HCT116 (cell line): ENCODE results near the gene YBX3. TPM values are rescaled to one million over a fixed set of nuclear protein-coding genes. Genes with fewer than 3 reads are reported as not detected.

ENCODE experiments used
- ATAC-seq: fragments of 200-7000 bp; cut with Tn5 transposase; 2 replicates; pipeline ENCODE4 v1.9.1; 2020; ENCODE audit warnings: mild to moderate bottlenecking, moderate library complexity
- BruUV-seq: library from RNA; stranded (reverse); fragments of 400-500 nt; replicated peaks from 2 replicates; lab custom pipeline; 2021; lab: Mats Ljungman, UMichigan
- CTCF ChIA-PET: fragments of 300-600 bp; sonication (Branson Sonifier 250); formaldehyde crosslinking; loops from one replicate; lab custom pipeline; 2021; ENCODE audit warnings: antibody characterized with exemption; lab: Charles Lee
- POLR2A ChIA-PET: fragments of 300-600, 350-600 bp; sonication (Branson Sonifier 250); formaldehyde crosslinking; loops from one replicate; lab custom pipeline; 2021; ENCODE audit warnings: antibody characterized with exemption; lab: Charles Lee
- RAD21 ChIA-PET, 2 experiments: fragments of 300-600 bp; sonication (Branson Sonifier 250); formaldehyde crosslinking; loops; one replicate each; lab custom pipeline; 2023; ENCODE audit warnings: low total read pairs in 2 of 2; ENCODE audit not compliant: uncharacterized antibody in 2 of 2, unreplicated experiment in 2 of 2, low non-redundant PET in 1 of 2; lab: Charles Lee
- DNase-seq: peaks from one replicate; pipeline ENCODE4 v3.0.0-alpha.2; 2010; ENCODE audit warnings: low read depth, low spot score
- H2AFZ ChIP-seq: fragments of 200-600 bp; shearing (Covaris generic), sonication (generic); 2 replicates; pipeline ENCODE4 v1.6.1; 2017; ENCODE audit warnings: low read depth, mixed run types, mixed read lengths, antibody characterized with exemption, low read length; ENCODE audit not compliant: poor library complexity, severe bottlenecking
- H3K27ac ChIP-seq: 2 replicates; pipeline ENCODE4 v1.5.1; 2012; ENCODE audit warnings: low read depth, low read length
- H3K27me3 ChIP-seq: fragments of 200-600 bp; sonication (generic); 2 replicates; pipeline ENCODE4 v1.6.1; 2016; ENCODE audit warnings: mixed run types, low read length, mixed read lengths; ENCODE audit not compliant: insufficient read depth
- H3K36me3 ChIP-seq, 2 experiments: fragments of 200-500 bp in 1 of 2; fragments of 200-600 bp in 1 of 2; sonication (Bioruptor generic) in 1 of 2; sonication (generic) in 1 of 2; 2 replicates each; pipeline versions ENCODE4 v1.5.1 to v1.6.1; 2014 to 2016; ENCODE audit warnings: low read length in 2 of 2, inconsistent platforms in 1 of 2, mixed read lengths in 1 of 2, mixed run types in 1 of 2; ENCODE audit not compliant: insufficient read depth in 2 of 2, control insufficient read depth in 1 of 2
- H3K4me1 ChIP-seq, 2 experiments: fragments of 200-600 bp in 1 of 2; sonication (generic) in 1 of 2; 2 replicates each; pipeline versions ENCODE4 v1.5.1 to v1.6.1; 2012 to 2017; ENCODE audit warnings: low read length in 2 of 2, inconsistent platforms in 1 of 2, mild to moderate bottlenecking in 1 of 2, mixed read lengths in 1 of 2, mixed run types in 1 of 2, moderate library complexity in 1 of 2; ENCODE audit not compliant: insufficient read depth in 2 of 2, control insufficient read depth in 1 of 2
- H3K4me2 ChIP-seq: fragments of 200-600 bp; sonication (generic); 2 replicates; pipeline ENCODE4 v1.6.1; 2017; ENCODE audit warnings: mixed run types, low read length, mixed read lengths
- H3K4me3 ChIP-seq, 2 experiments: fragments of 200-600 bp in 1 of 2; sonication (generic) in 1 of 2; replicated peaks in 1 of 2; 2 replicates each; pipeline ENCODE4 v1.5.1; 2011 to 2016; ENCODE audit warnings: low read length in 2 of 2, control low read depth in 1 of 2, low read depth in 1 of 2, mild to moderate bottlenecking in 1 of 2, mixed read lengths in 1 of 2, mixed run types in 1 of 2
- H3K79me2 ChIP-seq: fragments of 200-600 bp; sonication (generic); 2 replicates; pipeline ENCODE4 v1.6.1; 2017; ENCODE audit warnings: mild to moderate bottlenecking, mixed run types, low read length, moderate library complexity, mixed read lengths; ENCODE audit not compliant: insufficient read depth
- H3K9ac ChIP-seq: fragments of 200-600 bp; sonication (generic); 2 replicates; pipeline ENCODE4 v1.6.1; 2016; ENCODE audit warnings: low read length, mixed read lengths
- H3K9me2 ChIP-seq: fragments of 200-600 bp; sonication (generic), shearing (Covaris generic); 2 replicates; pipeline ENCODE4 v1.6.1; 2017; ENCODE audit warnings: mixed run types, mild to moderate bottlenecking, moderate library complexity; ENCODE audit not compliant: insufficient read depth
- H3K9me3 ChIP-seq, 2 experiments: fragments of 200-500 bp in 1 of 2; fragments of 200-600 bp in 1 of 2; sonication (Bioruptor generic) in 1 of 2; sonication (generic) in 1 of 2; 2 replicates each; pipeline ENCODE4 v1.6.1; 2014 to 2017; ENCODE audit warnings: low read length in 2 of 2, mixed read lengths in 2 of 2, inconsistent platforms in 1 of 2, low read depth in 1 of 2, mild to moderate bottlenecking in 1 of 2, mixed run types in 1 of 2, moderate library complexity in 1 of 2; ENCODE audit not compliant: control insufficient read depth in 1 of 2, insufficient read depth in 1 of 2
- H4K20me1 ChIP-seq: fragments of 200-600 bp; sonication (generic), shearing (Covaris generic); 2 replicates; pipeline ENCODE4 v1.6.1; 2017; ENCODE audit warnings: mixed run types, mild to moderate bottlenecking, moderate library complexity; ENCODE audit not compliant: insufficient read depth
- CBX3 ChIP-seq: IDR thresholded peaks from 2 replicates; pipeline ENCODE4 v1.6.1; 2012; ENCODE audit warnings: low read depth
- CEBPB ChIP-seq: IDR thresholded peaks from 2 replicates; pipeline ENCODE4 v1.6.1; 2012; ENCODE audit warnings: low read depth
- CTCF ChIP-seq, 3 experiments: fragments of 200-600 bp in 1 of 3; sonication (generic) in 1 of 3; IDR thresholded peaks in 2 of 3; conservative IDR thresholded peaks in 1 of 3; 2 replicates each; pipeline ENCODE4 v1.5.1; 2012 to 2017; ENCODE audit warnings: low read depth in 2 of 3, low read length in 2 of 3, antibody characterized with exemption in 1 of 3, borderline replicate concordance in 1 of 3, control low read depth in 1 of 3, mild to moderate bottlenecking in 1 of 3, mixed read lengths in 1 of 3, mixed run types in 1 of 3, moderate library complexity in 1 of 3; ENCODE audit not compliant: insufficient read depth in 1 of 3
- EGR1 ChIP-seq: IDR thresholded peaks from 2 replicates; pipeline ENCODE4 v1.6.1; 2012; ENCODE audit warnings: low read depth
- EZH2phosphoT487 ChIP-seq: fragments of 200-600 bp; IDR thresholded peaks from 2 replicates; pipeline ENCODE4 v1.6.1; 2018; ENCODE audit warnings: antibody characterized with exemption, borderline replicate concordance
- FOSL1 ChIP-seq: IDR thresholded peaks from 2 replicates; pipeline ENCODE4 v1.6.1; 2012; ENCODE audit warnings: low read depth
- JUND ChIP-seq: IDR thresholded peaks from 2 replicates; pipeline ENCODE4 v1.6.1; 2012
- MAX ChIP-seq: IDR thresholded peaks from 2 replicates; pipeline ENCODE4 v1.6.1; 2012
- POLR2A ChIP-seq: IDR thresholded peaks from 2 replicates; pipeline ENCODE4 v1.7.0; 2011; ENCODE audit warnings: borderline replicate concordance; ENCODE audit not compliant: insufficient read depth, insufficient read length; ENCODE audit errors: extremely low read depth
- POLR2AphosphoS5 ChIP-seq: IDR thresholded peaks from 2 replicates; pipeline ENCODE4 v1.6.1; 2011; ENCODE audit warnings: mild to moderate bottlenecking, low read depth, low read length, moderate library complexity
- RAD21 ChIP-seq: IDR thresholded peaks from 2 replicates; pipeline ENCODE4 v1.6.1; 2012; ENCODE audit warnings: low read depth, mild to moderate bottlenecking
- SIN3A ChIP-seq: IDR thresholded peaks from 2 replicates; pipeline ENCODE4 v1.6.1; 2012; ENCODE audit warnings: low read depth
- SRF ChIP-seq: IDR thresholded peaks from 2 replicates; pipeline ENCODE4 v1.6.1; 2012; ENCODE audit warnings: low read depth
- TCF7L2 ChIP-seq: IDR thresholded peaks from 2 replicates; pipeline ENCODE4 v1.7.0; 2011; ENCODE audit warnings: borderline replicate concordance, inconsistent platforms; ENCODE audit not compliant: insufficient read depth, insufficient read length; ENCODE audit errors: extremely low read depth
- YY1 ChIP-seq: IDR thresholded peaks from 2 replicates; pipeline ENCODE4 v1.6.1; 2011; ENCODE audit warnings: low read length, low read depth, moderate library complexity, mild to moderate bottlenecking; ENCODE audit not compliant: insufficient replicate concordance; ENCODE audit errors: extremely low read depth
- ZFX ChIP-seq: fragments of 450-650 bp; IDR thresholded peaks from 2 replicates; pipeline ENCODE4 v1.6.1; 2017
- ZNF274 ChIP-seq: fragments of 200-500 bp; sonication (Bioruptor generic); IDR thresholded peaks from 2 replicates; pipeline ENCODE4 v1.6.1; 2014; ENCODE audit warnings: mild to moderate bottlenecking, low read depth, low read length, inconsistent platforms
- intact Hi-C: fragments of 100-400 bp; cut with micrococcal nuclease; formaldehyde crosslinking; loops from 2 replicates; pipeline ENCODE4 v1.10.0; 2022
- total RNA-seq: library from RNA; stranded (reverse); gene quantifications from one replicate; pipeline ENCODE4 v1.2.1, GENCODE V29; 2021; ENCODE audit not compliant: unreplicated experiment
- TF ChIP-seq, protein P1 (sequence below): IDR thresholded peaks from 2 replicates; pipeline ENCODE4 v1.6.1; 2012; ENCODE audit warnings: low read depth
- TF ChIP-seq, protein P2 (sequence below): IDR thresholded peaks from 2 replicates; pipeline ENCODE4 v1.6.1; 2012
- TF ChIP-seq, protein P3 (sequence below): IDR thresholded peaks from 2 replicates; pipeline ENCODE4 v1.6.1; 2011; ENCODE audit warnings: mild to moderate bottlenecking, low read length, moderate library complexity; ENCODE audit not compliant: insufficient replicate concordance; ENCODE audit errors: extremely low read depth

Gene YBX3
- total RNA-seq, 1 experiment from 2014 or later, result 419 TPM

DNA sequence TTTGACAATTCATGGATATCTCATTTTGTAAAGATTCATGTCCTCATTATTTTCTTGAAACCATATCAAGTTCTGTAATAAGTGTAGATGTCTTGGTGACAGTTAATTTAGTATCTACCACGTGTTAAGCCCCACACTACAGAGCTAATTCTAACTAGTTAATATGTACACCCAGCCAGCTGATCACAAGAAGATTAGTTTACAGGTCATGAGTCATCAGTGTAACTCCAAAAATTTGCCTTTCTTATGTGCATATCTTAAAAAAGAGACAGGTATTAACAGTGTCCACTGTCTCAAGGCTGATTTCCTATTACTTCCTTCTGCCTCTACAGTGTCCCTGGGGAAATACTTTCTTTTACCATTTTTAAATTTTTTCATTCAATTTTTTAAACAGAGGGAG is 13.3 kb upstream of the YBX3 start:
- H3K4me3 ChIP-seq, result no peak overlapping the region
- DNase-seq, result no peak
- H2AFZ ChIP-seq, result no peak overlapping the region
- BruUV-seq, result no TSS peak
- TF ChIP-seq EGR1, result no peak
- TF ChIP-seq, protein P1, sequence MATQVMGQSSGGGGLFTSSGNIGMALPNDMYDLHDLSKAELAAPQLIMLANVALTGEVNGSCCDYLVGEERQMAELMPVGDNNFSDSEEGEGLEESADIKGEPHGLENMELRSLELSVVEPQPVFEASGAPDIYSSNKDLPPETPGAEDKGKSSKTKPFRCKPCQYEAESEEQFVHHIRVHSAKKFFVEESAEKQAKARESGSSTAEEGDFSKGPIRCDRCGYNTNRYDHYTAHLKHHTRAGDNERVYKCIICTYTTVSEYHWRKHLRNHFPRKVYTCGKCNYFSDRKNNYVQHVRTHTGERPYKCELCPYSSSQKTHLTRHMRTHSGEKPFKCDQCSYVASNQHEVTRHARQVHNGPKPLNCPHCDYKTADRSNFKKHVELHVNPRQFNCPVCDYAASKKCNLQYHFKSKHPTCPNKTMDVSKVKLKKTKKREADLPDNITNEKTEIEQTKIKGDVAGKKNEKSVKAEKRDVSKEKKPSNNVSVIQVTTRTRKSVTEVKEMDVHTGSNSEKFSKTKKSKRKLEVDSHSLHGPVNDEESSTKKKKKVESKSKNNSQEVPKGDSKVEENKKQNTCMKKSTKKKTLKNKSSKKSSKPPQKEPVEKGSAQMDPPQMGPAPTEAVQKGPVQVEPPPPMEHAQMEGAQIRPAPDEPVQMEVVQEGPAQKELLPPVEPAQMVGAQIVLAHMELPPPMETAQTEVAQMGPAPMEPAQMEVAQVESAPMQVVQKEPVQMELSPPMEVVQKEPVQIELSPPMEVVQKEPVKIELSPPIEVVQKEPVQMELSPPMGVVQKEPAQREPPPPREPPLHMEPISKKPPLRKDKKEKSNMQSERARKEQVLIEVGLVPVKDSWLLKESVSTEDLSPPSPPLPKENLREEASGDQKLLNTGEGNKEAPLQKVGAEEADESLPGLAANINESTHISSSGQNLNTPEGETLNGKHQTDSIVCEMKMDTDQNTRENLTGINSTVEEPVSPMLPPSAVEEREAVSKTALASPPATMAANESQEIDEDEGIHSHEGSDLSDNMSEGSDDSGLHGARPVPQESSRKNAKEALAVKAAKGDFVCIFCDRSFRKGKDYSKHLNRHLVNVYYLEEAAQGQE, result no peak
- TF ChIP-seq SRF, result no peak
- TF ChIP-seq TCF7L2, result no peak
- no peak for TF ChIP-seq POLR2A
- no peak for TF ChIP-seq POLR2AphosphoS5
- no peak for TF ChIP-seq RAD21
- no peak for TF ChIP-seq CTCF (IDR thresholded peaks at IDR 0.05 in 2 of 3, conservative IDR thresholded peaks at IDR 0.05 in 1 of 3; ENCODE audit: borderline replicate concordance in 1 of 3, insufficient read depth in 1 of 3, low read depth in 2 of 3, low read length in 2 of 3)
- TF ChIP-seq, protein P2, sequence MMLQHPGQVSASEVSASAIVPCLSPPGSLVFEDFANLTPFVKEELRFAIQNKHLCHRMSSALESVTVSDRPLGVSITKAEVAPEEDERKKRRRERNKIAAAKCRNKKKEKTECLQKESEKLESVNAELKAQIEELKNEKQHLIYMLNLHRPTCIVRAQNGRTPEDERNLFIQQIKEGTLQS, result no peak
- no peak for TF ChIP-seq JUND
- no peak for TF ChIP-seq ZFX
- no peak for TF ChIP-seq CBX3
- TF ChIP-seq SIN3A, result no peak
- no peak for TF ChIP-seq YY1
- TF ChIP-seq, protein P3, sequence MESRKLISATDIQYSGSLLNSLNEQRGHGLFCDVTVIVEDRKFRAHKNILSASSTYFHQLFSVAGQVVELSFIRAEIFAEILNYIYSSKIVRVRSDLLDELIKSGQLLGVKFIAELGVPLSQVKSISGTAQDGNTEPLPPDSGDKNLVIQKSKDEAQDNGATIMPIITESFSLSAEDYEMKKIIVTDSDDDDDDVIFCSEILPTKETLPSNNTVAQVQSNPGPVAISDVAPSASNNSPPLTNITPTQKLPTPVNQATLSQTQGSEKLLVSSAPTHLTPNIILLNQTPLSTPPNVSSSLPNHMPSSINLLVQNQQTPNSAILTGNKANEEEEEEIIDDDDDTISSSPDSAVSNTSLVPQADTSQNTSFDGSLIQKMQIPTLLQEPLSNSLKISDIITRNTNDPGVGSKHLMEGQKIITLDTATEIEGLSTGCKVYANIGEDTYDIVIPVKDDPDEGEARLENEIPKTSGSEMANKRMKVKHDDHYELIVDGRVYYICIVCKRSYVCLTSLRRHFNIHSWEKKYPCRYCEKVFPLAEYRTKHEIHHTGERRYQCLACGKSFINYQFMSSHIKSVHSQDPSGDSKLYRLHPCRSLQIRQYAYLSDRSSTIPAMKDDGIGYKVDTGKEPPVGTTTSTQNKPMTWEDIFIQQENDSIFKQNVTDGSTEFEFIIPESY, result no peak
- no peak for TF ChIP-seq ZNF274
- no peak for TF ChIP-seq CEBPB
- TF ChIP-seq EZH2phosphoT487, result no peak
- TF ChIP-seq MAX, result no peak
- no peak for TF ChIP-seq FOSL1
- H3K27me3 ChIP-seq, result no peaks in the 10 kb centered on the region
- H3K9me2 ChIP-seq, result no peaks in the 10 kb centered on the region
- intact Hi-C loops, result no loop called here
- POLR2A ChIA-PET, result no interaction called here
- no peaks in the 10 kb centered on the region for H3K9me3 ChIP-seq
- no peaks in the 10 kb centered on the region for H4K20me1 ChIP-seq
- ATAC-seq, result no peak
- CTCF ChIA-PET, result no interaction called here
- H3K79me2 ChIP-seq, result no peaks in the 10 kb centered on the region
- RAD21 ChIA-PET, result no interaction called here
- H3K27ac ChIP-seq, result no peak overlapping the region
- H3K4me1 ChIP-seq, result peaks cover 0 to 13% of the 10 kb centered on the region in 2 experiments; a peak in 2 of 4 replicates
- H3K36me3 ChIP-seq, result no peaks in the 10 kb centered on the region
- H3K4me2 ChIP-seq, result no peak overlapping the region
- H3K9ac ChIP-seq, result no peak overlapping the region
